OCI-LY7 (cell line): ENCODE results near the gene NCK2. TPM values are rescaled to one million over a fixed set of nuclear protein-coding genes. Genes with fewer than 3 reads are reported as not detected.

Source experiments
- BruUV-seq: library from RNA; stranded (reverse); fragments of 400-500 nt; replicated peaks from 2 replicates; lab custom pipeline; 2021; lab: Mats Ljungman, UMichigan
- CTCF ChIA-PET: fragments of 300-600 bp; sonication (Branson Sonifier 250); formaldehyde crosslinking; loops from one replicate; lab custom pipeline; 2022; ENCODE audit warnings: antibody characterized with exemption; ENCODE audit not compliant: unreplicated experiment; lab: Charles Lee
- POLR2A ChIA-PET: fragments of 300-600 bp; sonication (Branson Sonifier 250); formaldehyde crosslinking; loops from one replicate; lab custom pipeline; 2022; ENCODE audit warnings: antibody characterized with exemption; lab: Charles Lee
- DNase-seq: peaks from one replicate; pipeline ENCODE4 v3.0.0-alpha.2; 2015; ENCODE audit warnings: low spot score
- H2AFZ ChIP-seq: fragments of 200-600 bp; sonication (generic), shearing (Covaris generic); 2 replicates; pipeline ENCODE4 v1.6.1; 2014; ENCODE audit warnings: mild to moderate bottlenecking, antibody characterized with exemption, low read length, moderate library complexity
- H3K27ac ChIP-seq: fragments of 200-600 bp; sonication (generic); 2 replicates; pipeline ENCODE4 v1.5.1; 2014; ENCODE audit warnings: mixed run types, low read depth, mild to moderate bottlenecking, moderate library complexity, low read length, inconsistent platforms; ENCODE audit not compliant: poor library complexity, severe bottlenecking
- H3K36me3 ChIP-seq: fragments of 200-600 bp; sonication (generic); 2 replicates; pipeline ENCODE4 v1.6.1; 2014; ENCODE audit warnings: mild to moderate bottlenecking, antibody characterized with exemption, low read length, moderate library complexity, mixed read lengths; ENCODE audit not compliant: insufficient read depth
- H3K4me1 ChIP-seq: fragments of 200-600 bp; sonication (generic); 2 replicates; pipeline ENCODE4 v1.5.1; 2014; ENCODE audit warnings: mild to moderate bottlenecking, low read length; ENCODE audit not compliant: insufficient read depth, poor library complexity, severe bottlenecking
- H3K4me2 ChIP-seq: fragments of 200-600 bp; sonication (generic); 2 replicates; pipeline ENCODE4 v1.6.1; 2014; ENCODE audit warnings: mild to moderate bottlenecking, low read length
- H3K4me3 ChIP-seq: fragments of 200-600 bp; sonication (generic); 2 replicates; pipeline ENCODE4 v1.5.1; 2014; ENCODE audit warnings: mild to moderate bottlenecking, low read depth, low read length; ENCODE audit not compliant: poor library complexity, severe bottlenecking
- H3K79me2 ChIP-seq: fragments of 200-600 bp; sonication (generic); 2 replicates; pipeline ENCODE4 v1.6.1; 2016; ENCODE audit warnings: low read depth, mild to moderate bottlenecking, low read length, moderate library complexity, mixed read lengths; ENCODE audit not compliant: insufficient read depth
- H3K9me2 ChIP-seq: fragments of 200-600 bp; sonication (generic); 2 replicates; pipeline ENCODE4 v1.6.1; 2016; ENCODE audit warnings: mild to moderate bottlenecking, low read length, mixed read lengths; ENCODE audit not compliant: insufficient read depth
- H3K9me3 ChIP-seq: fragments of 200-600 bp; sonication (generic); 2 replicates; pipeline ENCODE4 v1.6.1; 2014; ENCODE audit warnings: mild to moderate bottlenecking, mixed run types, low read length, mixed read lengths
- H4K20me1 ChIP-seq: fragments of 200-600 bp; sonication (generic); 2 replicates; pipeline ENCODE4 v1.6.1; 2014; ENCODE audit warnings: mild to moderate bottlenecking, antibody characterized with exemption, low read length, moderate library complexity, mixed read lengths; ENCODE audit not compliant: insufficient read depth
- EZH2phosphoT487 ChIP-seq: fragments of 200-600 bp; sonication (generic); IDR thresholded peaks from 2 replicates; pipeline ENCODE4 v1.6.1; 2018; ENCODE audit warnings: low read depth, borderline replicate concordance, mild to moderate bottlenecking, mixed run types, antibody characterized with exemption, low read length, moderate library complexity, mixed read lengths
- intact Hi-C: fragments of 100-400 bp; cut with micrococcal nuclease; formaldehyde crosslinking; loops from one replicate; pipeline ENCODE4 v1.10.0; 2022; ENCODE audit not compliant: unreplicated experiment
- total RNA-seq, 2 experiments: library from RNA; depleted of rRNA in 1 of 2; stranded (reverse); fragments of >200 nt in 1 of 2; shearing (Covaris generic) in 1 of 2; gene quantifications; 2 replicates each; pipeline ENCODE4 v1.2.3, GENCODE V29; 2014 to 2022
- TF ChIP-seq, protein P1 (sequence below): fragments of 200-600 bp; sonication (generic); conservative IDR thresholded peaks from 2 replicates; pipeline ENCODE4 v1.5.1; 2014; ENCODE audit warnings: mild to moderate bottlenecking, antibody characterized with exemption, low read length, moderate library complexity, mixed read lengths

The NCK2 gene
- total RNA-seq, 2 experiments from 2014 or later: 23.4 to 34.2 TPM

DNA sequence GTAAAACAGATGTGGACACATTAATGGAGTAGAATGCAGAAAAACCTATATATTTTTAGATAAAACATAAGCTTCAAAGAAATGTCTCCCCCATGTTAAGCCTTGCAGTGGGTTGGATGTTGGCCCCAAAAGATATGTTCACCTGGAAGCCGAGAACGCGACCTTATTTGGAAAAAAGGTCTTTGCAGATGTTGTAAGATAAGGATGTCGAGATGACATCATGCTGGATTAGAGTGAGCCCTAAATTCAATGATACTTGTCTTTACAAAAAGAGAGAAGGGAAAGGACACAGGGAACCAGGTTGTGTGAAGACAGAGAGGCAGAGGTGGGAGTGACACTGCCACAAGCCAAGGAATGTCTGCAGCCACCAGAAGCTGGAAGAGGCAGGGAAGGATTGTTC is 3.1 kb upstream of the NCK2 start:
- Histone ChIP-seq H3K4me3 (no peak overlapping the region), H3K9me3 (no peaks in the 10 kb centered on the region), H3K27ac (no peak overlapping the region), H4K20me1 (peaks cover 12% of the 10 kb centered on the region; the same call in 1 of the 2 replicates), H3K9me2 (no peaks in the 10 kb centered on the region), H3K79me2 (peaks cover 12% of the 10 kb centered on the region; the same call in 1 of the 2 replicates), H3K36me3 (no peaks in the 10 kb centered on the region), H2AFZ (no peak overlapping the region), H3K4me1 (peaks cover 57% of the 10 kb centered on the region), H3K4me2 (no peak overlapping the region)
- POLR2A ChIA-PET: interaction anchor here (1.2 kb wide), 1 partner anchor 57 kb away, joined by 4 read pairs; no protein-coding TSS in a partner anchor
- TF ChIP-seq, protein P1, sequence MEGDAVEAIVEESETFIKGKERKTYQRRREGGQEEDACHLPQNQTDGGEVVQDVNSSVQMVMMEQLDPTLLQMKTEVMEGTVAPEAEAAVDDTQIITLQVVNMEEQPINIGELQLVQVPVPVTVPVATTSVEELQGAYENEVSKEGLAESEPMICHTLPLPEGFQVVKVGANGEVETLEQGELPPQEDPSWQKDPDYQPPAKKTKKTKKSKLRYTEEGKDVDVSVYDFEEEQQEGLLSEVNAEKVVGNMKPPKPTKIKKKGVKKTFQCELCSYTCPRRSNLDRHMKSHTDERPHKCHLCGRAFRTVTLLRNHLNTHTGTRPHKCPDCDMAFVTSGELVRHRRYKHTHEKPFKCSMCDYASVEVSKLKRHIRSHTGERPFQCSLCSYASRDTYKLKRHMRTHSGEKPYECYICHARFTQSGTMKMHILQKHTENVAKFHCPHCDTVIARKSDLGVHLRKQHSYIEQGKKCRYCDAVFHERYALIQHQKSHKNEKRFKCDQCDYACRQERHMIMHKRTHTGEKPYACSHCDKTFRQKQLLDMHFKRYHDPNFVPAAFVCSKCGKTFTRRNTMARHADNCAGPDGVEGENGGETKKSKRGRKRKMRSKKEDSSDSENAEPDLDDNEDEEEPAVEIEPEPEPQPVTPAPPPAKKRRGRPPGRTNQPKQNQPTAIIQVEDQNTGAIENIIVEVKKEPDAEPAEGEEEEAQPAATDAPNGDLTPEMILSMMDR: no peak
- TF ChIP-seq EZH2phosphoT487: no peak
- no peak for DNase-seq
- no TSS peak for BruUV-seq
- CTCF ChIA-PET: no interaction called here
- intact Hi-C loops: no loop called here

DNA sequence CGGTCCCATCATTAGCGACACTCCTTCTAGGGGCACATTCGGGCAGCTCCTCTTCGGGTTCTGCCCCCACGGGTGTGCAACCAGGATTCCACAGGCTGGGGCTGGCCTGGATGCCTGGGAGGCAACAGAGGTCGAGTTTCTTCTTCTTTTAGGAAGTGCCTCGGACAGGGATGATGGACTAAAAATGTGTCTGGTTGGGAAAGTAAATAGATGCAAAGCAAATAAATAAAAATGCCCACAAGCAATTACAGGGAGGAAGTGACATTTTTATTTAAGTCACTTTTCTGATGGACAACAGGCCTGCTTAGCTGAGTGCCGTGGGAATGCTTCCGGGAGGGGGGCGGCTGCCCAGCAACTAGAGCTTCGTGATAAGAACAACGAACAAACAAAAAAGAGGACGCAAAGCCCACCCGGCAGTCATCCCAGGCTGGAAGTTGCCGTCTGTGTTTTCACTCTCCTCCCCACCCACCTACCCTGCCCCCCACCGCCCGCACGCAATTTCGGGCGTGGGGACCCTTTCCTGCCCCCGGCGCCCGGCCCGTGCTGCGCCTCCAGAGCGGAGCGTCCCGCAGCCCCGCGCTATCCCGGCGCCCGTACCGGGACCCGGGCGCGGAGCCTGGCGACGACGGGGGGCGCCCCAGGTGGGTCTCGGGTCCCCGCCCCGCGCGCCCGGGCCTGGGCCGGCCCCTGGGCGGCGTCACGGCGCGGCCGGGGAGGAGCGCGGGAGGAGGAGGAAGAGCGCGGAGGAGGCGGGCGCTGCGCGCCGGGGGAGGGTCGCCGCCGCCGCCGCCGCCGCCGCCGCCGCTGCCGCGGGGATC is 412 bp upstream of the NCK2 start:
- intact Hi-C loops: no loop called here
- Histone ChIP-seq H3K79me2 (peaks cover 27% of the 10 kb centered on the region; the same call in 1 of the 2 replicates), H3K4me2 (peak overlapping the region; percentile 84), H3K36me3 (peaks cover 15% of the 10 kb centered on the region), H4K20me1 (peaks cover 21% of the 10 kb centered on the region; the same call in 1 of the 2 replicates), H3K4me3 (peak overlapping the region; percentile 68), H2AFZ (peak overlapping the region; percentile 80; the same call in 1 of the 2 replicates), H3K4me1 (peaks cover 59% of the 10 kb centered on the region), H3K27ac (peak overlapping the region; percentile 37), H3K9me3 (no peaks in the 10 kb centered on the region), H3K9me2 (no peaks in the 10 kb centered on the region)
- ChIA-PET POLR2A (interaction anchor here (1.0 to 2.6 kb wide), 9 partner anchors 8 to 54 kb away, joined by 3 to 26 read pairs (median 6); no protein-coding TSS in a partner anchor), CTCF (interaction anchor here (1.8 to 2.0 kb wide), 2 partner anchors 14 to 17 kb away, joined by 4 to 6 read pairs; no protein-coding TSS in a partner anchor)
- TF ChIP-seq, protein P1: 0 out of 2 replicates have a peak, but pooled peaks have one; percentile 13
- no peak for TF ChIP-seq EZH2phosphoT487
- DNase-seq: peak; percentile 79
- TSS peak; percentile 67 for BruUV-seq
